Epithelial cell of proximal tubule (primary cell): Measurements from ENCODE around the gene LMBR1L. TPM values are rescaled to one million over a fixed set of nuclear protein-coding genes. Genes with fewer than 3 reads are reported as not detected.
"Not testable (repeated sequence)": the region's sequence is repeated elsewhere in the genome, so short reads cannot be mapped to it uniquely, and the experiment has no call there.

Experiments used
- DNase-seq: peaks from one replicate; pipeline ENCODE4 v3.0.0-alpha.2; 2011; ENCODE audit warnings: low read depth
- H3K4me3 ChIP-seq: 2 replicates; pipeline ENCODE4 v1.5.1; 2011; ENCODE audit warnings: low read depth, mild to moderate bottlenecking, low read length
- total RNA-seq: library from RNA; depleted of rRNA; stranded (reverse); fragments of >200 nt; gene quantifications from 2 replicates; pipeline ENCODE4 v1.2.3, GENCODE V29; 2015
- TF ChIP-seq, protein P1 (sequence below): conservative IDR thresholded peaks from 2 replicates; pipeline ENCODE4 v1.5.1; 2012; ENCODE audit warnings: low read depth, mild to moderate bottlenecking, low read length

Gene LMBR1L
- total RNA-seq, 1 donor from 2014 or later, result 37.8 TPM

DNA sequence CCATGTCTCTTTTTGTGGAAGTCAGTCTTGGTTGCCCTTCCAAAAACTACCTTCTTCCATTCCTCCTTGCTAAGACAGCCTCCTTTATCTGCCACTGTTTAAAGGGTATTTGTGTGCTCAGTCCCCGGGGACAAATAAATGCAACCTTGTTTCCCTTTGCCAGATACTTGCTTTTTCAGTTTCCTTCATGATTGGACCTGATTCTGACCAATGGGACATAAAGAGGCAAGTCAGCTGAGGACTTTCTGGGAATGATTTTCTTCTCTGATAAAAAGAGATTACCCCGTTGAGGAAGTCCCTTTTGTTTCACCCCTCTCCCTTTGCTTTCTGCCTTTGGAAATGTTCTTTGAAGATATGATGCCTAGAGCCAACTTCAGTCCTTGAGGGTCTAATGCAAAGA is 27.9 kb upstream of the LMBR1L start:
- DNase-seq, result no peak

DNA sequence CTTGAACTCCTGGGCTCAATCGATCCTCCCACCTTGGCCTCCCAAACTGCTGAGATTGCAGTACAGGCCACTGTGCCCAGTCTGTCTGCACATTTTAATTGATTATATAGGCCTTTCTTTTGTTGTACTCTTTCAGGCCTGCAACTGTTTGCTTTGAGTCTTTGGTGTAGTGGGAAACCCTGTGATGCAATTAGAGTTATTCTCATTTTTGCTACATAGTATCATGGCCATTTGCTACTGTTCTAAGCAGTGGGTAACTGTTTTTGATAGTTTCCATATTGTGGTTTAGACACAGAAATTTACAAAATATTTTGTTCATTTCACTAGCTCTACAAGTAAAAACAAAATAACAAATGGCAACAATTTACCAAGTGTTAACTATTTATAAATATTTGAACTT is 26.8 kb upstream of the LMBR1L start:
- DNase-seq, result no peak
- no peak overlapping the region for H3K4me3 ChIP-seq
- TF ChIP-seq, protein P1, sequence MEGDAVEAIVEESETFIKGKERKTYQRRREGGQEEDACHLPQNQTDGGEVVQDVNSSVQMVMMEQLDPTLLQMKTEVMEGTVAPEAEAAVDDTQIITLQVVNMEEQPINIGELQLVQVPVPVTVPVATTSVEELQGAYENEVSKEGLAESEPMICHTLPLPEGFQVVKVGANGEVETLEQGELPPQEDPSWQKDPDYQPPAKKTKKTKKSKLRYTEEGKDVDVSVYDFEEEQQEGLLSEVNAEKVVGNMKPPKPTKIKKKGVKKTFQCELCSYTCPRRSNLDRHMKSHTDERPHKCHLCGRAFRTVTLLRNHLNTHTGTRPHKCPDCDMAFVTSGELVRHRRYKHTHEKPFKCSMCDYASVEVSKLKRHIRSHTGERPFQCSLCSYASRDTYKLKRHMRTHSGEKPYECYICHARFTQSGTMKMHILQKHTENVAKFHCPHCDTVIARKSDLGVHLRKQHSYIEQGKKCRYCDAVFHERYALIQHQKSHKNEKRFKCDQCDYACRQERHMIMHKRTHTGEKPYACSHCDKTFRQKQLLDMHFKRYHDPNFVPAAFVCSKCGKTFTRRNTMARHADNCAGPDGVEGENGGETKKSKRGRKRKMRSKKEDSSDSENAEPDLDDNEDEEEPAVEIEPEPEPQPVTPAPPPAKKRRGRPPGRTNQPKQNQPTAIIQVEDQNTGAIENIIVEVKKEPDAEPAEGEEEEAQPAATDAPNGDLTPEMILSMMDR, result no peak

More for the DNA sequence above, 27.9 kb upstream of the LMBR1L start:
- TF ChIP-seq, protein P1, result no peak
- H3K4me3 ChIP-seq, result no peak overlapping the region

- DNase-seq, H3K4me3 ChIP-seq: not testable (repeated sequence)
Measured at GRCh38 chr12:49136997-49137396, 26.4 kb upstream of the LMBR1L start.

GRCh38 chr12:49133590-49133989 is 22.9 kb upstream of the LMBR1L start:
- no peak overlapping the region for H3K4me3 ChIP-seq
- TF ChIP-seq, protein P1, result no peak
- DNase-seq, result no peak

GRCh38 chr12:49133014-49133413 is 22.4 kb upstream of the LMBR1L start:
- TF ChIP-seq, protein P1, result no peak
- no peak for DNase-seq
- no peak overlapping the region for H3K4me3 ChIP-seq

DNA sequence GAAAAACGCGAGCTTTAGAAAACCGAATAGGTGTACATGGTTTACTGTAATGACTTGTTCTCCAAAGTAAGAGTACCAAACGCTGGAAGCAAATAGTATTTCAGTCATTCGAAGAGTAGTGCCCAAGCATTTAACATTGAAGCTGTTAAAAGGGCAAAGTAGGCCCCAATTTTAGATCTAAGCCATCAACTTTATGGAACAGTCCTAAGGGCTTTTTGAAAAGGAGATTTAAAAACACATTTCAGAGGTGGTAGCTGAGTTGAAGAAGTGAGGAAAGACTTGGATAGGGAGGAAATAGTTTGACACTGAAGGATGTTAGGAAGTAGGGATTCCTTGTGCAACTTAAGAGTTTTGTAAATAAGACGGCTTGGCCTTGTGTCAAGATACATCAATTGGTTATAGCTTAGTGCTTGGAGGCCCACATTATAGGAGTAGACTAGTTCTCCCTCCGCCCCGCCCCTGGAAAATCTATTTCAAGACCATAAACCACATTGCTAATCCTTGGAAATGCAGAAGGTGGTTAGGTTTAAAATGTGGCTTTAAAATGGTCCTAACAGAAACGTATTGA is 21.3 kb upstream of the LMBR1L start:
- TF ChIP-seq, protein P1, result no peak
- peak overlapping the region; percentile 99 for H3K4me3 ChIP-seq
- DNase-seq, result no peak

GRCh38 chr12:49131051-49131893 is 20.6 kb upstream of the LMBR1L start, which contains the start of gene TUBA1B:
Gene TUBA1B (minus strand): TSS chr12:49131395. CDS start chr12:49131300, 95 bp downstream.
- H3K4me3 ChIP-seq, result peak within 1 kb of the TSS; percentile 99
- TF ChIP-seq, protein P1, result no peak
- DNase-seq, result no peak
